GM10248 (cell line): ENCODE results near the gene ARHGAP18.

Source experiments
- CTCF ChIA-PET: fragments of 300-600 bp; sonication (Branson Sonifier 250); formaldehyde crosslinking; extraction: SDS; loops from one replicate; lab custom pipeline; 2021; ENCODE audit warnings: antibody characterized with exemption; lab: Yijun Ruan, JAX
- POLR2A ChIA-PET: fragments of 350-650 bp; sonication (Branson Sonifier 250); formaldehyde crosslinking; extraction: SDS; loops from one replicate; lab custom pipeline; 2020; ENCODE audit warnings: antibody characterized with exemption; lab: Yijun Ruan, JAX
- DNase-seq: peaks from one replicate; pipeline ENCODE4 v3.0.0; 2012; ENCODE audit errors: extremely low spot score
- TF ChIP-seq, protein P1 (sequence below): IDR thresholded peaks from 2 replicates; pipeline ENCODE4 v1.5.1; 2012; ENCODE audit warnings: mild to moderate bottlenecking, low read depth; ENCODE audit errors: extremely low read depth, missing control alignments, control extremely low read depth

The ARHGAP18 gene

DNA sequence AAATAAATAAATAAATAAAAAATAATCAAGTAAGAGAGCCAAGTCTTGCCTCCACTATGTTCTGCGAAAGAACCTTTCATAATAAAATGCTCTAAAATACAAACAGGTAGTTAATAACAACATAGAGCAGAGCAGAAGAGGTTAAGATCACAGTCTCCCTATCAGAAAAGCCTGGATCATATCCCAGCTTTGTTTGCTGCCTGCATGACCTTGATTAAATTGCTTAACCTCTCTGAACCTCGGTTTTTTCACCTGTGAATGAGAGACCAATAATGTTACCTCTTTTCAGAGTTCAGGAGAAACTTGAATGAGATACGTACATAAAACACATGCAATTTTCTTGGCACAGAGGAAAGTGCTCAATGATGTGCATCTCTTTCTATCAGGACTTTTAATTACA lies 44.4 kb downstream of the ARHGAP18 start:
- ChIA-PET CTCF (interaction anchor here (0.8 to 1.8 kb wide), 3 partner anchors 13 to 79 kb away, joined by 3 to 6 read pairs (median 3); no protein-coding TSS in a partner anchor), POLR2A (no interaction called here)
- TF ChIP-seq, protein P1, sequence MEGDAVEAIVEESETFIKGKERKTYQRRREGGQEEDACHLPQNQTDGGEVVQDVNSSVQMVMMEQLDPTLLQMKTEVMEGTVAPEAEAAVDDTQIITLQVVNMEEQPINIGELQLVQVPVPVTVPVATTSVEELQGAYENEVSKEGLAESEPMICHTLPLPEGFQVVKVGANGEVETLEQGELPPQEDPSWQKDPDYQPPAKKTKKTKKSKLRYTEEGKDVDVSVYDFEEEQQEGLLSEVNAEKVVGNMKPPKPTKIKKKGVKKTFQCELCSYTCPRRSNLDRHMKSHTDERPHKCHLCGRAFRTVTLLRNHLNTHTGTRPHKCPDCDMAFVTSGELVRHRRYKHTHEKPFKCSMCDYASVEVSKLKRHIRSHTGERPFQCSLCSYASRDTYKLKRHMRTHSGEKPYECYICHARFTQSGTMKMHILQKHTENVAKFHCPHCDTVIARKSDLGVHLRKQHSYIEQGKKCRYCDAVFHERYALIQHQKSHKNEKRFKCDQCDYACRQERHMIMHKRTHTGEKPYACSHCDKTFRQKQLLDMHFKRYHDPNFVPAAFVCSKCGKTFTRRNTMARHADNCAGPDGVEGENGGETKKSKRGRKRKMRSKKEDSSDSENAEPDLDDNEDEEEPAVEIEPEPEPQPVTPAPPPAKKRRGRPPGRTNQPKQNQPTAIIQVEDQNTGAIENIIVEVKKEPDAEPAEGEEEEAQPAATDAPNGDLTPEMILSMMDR: no peak
- no peak for DNase-seq

DNA sequence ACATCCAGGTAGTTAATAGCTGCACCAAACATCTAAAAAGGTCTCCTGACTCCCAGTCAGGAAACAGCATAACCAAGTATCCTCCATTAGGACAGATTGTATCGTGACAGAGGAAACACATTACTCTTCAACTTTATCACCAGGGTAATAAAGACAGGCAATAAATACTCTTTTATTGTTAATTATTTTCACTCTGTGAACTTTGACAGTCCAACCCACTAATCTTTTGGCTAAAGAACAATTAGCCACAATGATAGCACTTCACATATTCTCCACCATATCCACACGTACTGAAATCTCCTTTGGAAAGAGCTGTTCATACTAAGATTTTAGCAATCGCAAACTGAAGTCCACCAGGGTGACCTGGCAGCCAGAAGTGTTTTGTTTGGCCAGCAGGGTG lies 46.4 kb downstream of the ARHGAP18 start:
- POLR2A ChIA-PET: interaction anchor here (0.6 kb wide), 1 partner anchor 18 kb away, joined by 3 read pairs; no protein-coding TSS in a partner anchor
- CTCF ChIA-PET: interaction anchor here (0.9 to 4.9 kb wide), 7 partner anchors 9 to 144 kb away, joined by 3 to 28 read pairs (median 5); no protein-coding TSS in a partner anchor

DNA sequence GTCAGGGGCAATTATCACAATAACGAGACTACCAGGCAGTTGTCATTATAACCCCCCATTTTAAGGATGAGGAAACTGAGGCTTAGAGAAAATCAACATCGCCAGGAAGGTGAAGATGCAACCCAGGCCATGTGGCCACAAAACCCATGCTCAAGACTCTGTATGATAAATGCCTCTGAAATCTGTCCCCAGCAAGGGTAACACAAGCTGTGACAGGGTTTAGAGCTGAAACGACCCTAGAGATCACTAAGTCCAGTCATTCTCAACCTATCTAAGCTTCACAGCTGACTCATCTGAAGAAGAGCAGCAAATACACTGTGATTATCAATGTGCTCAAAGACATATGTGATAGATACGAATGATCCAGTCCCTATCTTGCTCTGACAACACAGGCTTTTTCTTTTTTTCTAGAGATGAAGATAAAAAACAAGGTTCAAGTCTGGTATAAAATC lies 47.0 kb downstream of the ARHGAP18 start:
- POLR2A ChIA-PET: interaction anchor here (0.6 kb wide), 1 partner anchor 19 kb away, joined by 3 read pairs; no protein-coding TSS in a partner anchor
- peak; percentile 35 for DNase-seq
- CTCF ChIA-PET: interaction anchor here (0.9 to 4.9 kb wide), 10 partner anchors 9 to 144 kb away, joined by 3 to 28 read pairs (median 5); no protein-coding TSS in a partner anchor
- TF ChIP-seq, protein P1: no peak

More for the DNA sequence above, 46.4 kb downstream of the ARHGAP18 start:
- TF ChIP-seq, protein P1: no peak
- DNase-seq: no peak

DNA sequence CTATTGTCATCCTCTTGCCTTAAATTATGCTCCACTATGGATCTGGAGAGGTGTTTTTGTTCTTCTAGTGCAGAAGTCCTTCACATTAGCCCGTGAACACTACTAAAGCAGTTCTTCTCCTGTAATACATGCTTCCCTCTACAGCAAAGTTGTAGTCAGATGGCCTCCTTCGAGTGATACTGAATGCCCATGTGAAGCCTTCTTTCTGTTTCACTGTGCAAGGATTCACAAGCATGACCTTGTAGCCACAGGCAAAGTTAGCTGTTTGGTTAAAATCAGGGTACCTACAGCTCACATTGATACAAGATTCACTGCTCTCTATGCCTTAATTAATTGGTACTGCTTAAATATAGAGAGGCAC lies 47.6 kb downstream of the ARHGAP18 start:
- TF ChIP-seq, protein P1: no peak
- peak; percentile 33 for DNase-seq
- CTCF ChIA-PET: interaction anchor here (0.7 to 4.9 kb wide), 11 partner anchors 9 to 143 kb away, joined by 3 to 28 read pairs (median 4); no protein-coding TSS in a partner anchor
- POLR2A ChIA-PET: no interaction called here

DNA sequence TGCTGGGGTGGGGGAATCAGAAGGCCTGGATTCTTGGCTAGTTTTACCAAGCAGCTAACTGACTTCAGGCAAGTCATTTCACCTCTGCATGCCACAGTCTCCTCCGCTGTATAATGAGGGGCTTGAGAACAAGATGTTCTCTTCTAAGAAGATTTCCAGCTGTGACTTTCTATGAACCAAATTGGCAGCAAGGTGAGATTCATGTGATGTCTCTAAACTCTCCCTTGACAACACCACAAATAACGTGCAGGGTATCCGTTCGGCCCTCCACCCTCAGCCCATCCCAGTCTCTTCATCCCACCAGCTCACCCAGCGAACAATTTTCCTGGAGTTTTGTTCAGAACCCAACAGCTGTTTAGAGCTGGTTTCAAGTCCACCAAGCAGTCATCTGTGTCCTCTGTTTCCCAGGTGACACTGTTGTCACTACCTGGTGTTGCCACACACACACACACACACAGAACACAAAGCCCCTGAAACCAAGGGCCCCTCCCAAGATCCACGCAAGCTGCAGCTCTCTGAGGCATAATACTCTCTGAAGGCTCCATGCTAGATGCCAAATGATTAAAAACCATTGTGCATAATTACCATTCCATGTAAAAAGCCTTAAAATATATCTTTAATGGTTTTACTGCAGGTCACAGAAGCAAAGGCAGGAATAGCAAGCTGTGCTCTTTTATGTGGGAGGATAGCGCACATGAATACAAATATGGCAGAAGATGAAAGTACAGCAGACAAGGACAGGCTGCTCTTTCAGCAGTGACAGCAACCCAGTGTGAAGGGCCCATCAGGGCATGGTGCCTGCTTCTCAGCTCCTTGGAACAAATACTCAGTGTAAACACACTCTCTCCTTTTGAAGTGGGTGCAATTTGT lies 48.2 kb downstream of the ARHGAP18 start:
- POLR2A ChIA-PET: interaction anchor here (0.7 kb wide), 1 partner anchor 457 kb away, joined by 11 read pairs; no protein-coding TSS in a partner anchor
- TF ChIP-seq, protein P1: no peak
- CTCF ChIA-PET: interaction anchor here (0.7 to 4.9 kb wide), 13 partner anchors 9 to 90 kb away, joined by 3 to 28 read pairs (median 4); no protein-coding TSS in a partner anchor

DNA sequence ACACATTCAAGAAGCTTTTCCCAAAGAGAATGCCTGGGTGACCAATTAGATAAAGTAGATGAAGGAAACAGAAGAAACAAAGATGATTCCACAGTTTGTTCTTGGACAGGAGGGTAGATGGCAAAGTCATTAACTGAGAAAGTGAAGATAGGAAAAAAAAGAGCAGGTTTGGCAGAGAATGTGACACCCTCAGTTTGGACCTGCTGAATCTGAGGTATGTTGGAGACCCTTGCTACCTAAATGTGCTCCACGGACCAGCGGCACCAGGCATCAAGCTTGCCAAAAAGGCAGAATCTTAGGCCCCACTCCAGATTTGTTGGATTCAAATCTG lies 49.7 kb downstream of the ARHGAP18 start:
- POLR2A ChIA-PET: no interaction called here
- TF ChIP-seq, protein P1: no peak
- no peak for DNase-seq
- CTCF ChIA-PET: interaction anchor here (0.8 to 4.9 kb wide), 9 partner anchors 7 to 361 kb away, joined by 3 to 28 read pairs (median 3); no protein-coding TSS in a partner anchor

More for the DNA sequence above, 48.2 kb downstream of the ARHGAP18 start:
- no peak for DNase-seq
